H1 (cell line): ENCODE data around the gene MVP. TPM values are rescaled to one million over a fixed set of nuclear protein-coding genes. Genes with fewer than 3 reads are reported as not detected.

Experiments used
- ASH2L ChIP-seq: fragments of 200-600, 300-600 bp; sonication (generic); IDR thresholded peaks from one replicate; pipeline ENCODE4 v1.7.1; 2017; ENCODE audit warnings: low read length
- BRCA1 ChIP-seq: IDR thresholded peaks from 2 replicates; pipeline ENCODE4 v1.6.1; 2012; ENCODE audit warnings: low read depth, low read length, improper control_type of control experiment
- CBX5 ChIP-seq: fragments of 300-800, 300-1000 bp; sonication (generic); IDR thresholded peaks from 2 replicates; pipeline ENCODE4 v1.7.1; 2016; ENCODE audit warnings: antibody characterized with exemption, low read length, low read depth
- KDM1A ChIP-seq: fragments of 200-600, 300-600 bp; sonication (generic); IDR thresholded peaks from 2 replicates; pipeline ENCODE4 v1.7.1; 2016; ENCODE audit warnings: mild to moderate bottlenecking, low read length, borderline replicate concordance
- NANOG ChIP-seq: IDR thresholded peaks from 2 replicates; pipeline ENCODE4 v1.6.1; 2011; ENCODE audit warnings: low read length, low read depth, mild to moderate bottlenecking, inconsistent platforms; ENCODE audit not compliant: insufficient read depth, poor library complexity, severe bottlenecking
- POLR2A ChIP-seq, 2 experiments: IDR thresholded peaks; 1 replicate in 1 of 2; 2 replicates in 1 of 2; pipeline ENCODE4 v1.6.1; 2011; ENCODE audit warnings: low read depth in 2 of 2, low read length in 2 of 2, mild to moderate bottlenecking in 2 of 2; ENCODE audit errors: control extremely low read depth in 1 of 2
- RAD21 ChIP-seq, 2 experiments: IDR thresholded peaks in 1 of 2; conservative IDR thresholded peaks in 1 of 2; 2 replicates each; pipeline ENCODE4 v1.6.1; 2011; ENCODE audit warnings: low read depth in 2 of 2, low read length in 2 of 2, improper control_type of control experiment in 1 of 2, inconsistent platforms in 1 of 2, mild to moderate bottlenecking in 1 of 2, moderate library complexity in 1 of 2
- SIRT6 ChIP-seq: IDR thresholded peaks from one replicate; pipeline ENCODE4 v1.7.1; 2012; ENCODE audit warnings: low read length, inconsistent platforms
- SIX5 ChIP-seq: IDR thresholded peaks from 2 replicates; pipeline ENCODE4 v1.6.1; 2011; ENCODE audit warnings: mild to moderate bottlenecking, low read depth, low read length
- SP1 ChIP-seq: IDR thresholded peaks from 2 replicates; pipeline ENCODE4 v1.6.1; 2011; ENCODE audit warnings: low read depth, low read length
- SP4 ChIP-seq: IDR thresholded peaks from 2 replicates; pipeline ENCODE4 v1.6.1; 2012; ENCODE audit warnings: low read length, inconsistent platforms
- TAF7 ChIP-seq: optimal IDR thresholded peaks from 2 replicates; pipeline ENCODE3; 2011; ENCODE audit warnings: low read depth, mild to moderate bottlenecking, inconsistent platforms, low read length, moderate library complexity, borderline replicate concordance
- TCF12 ChIP-seq: IDR thresholded peaks from 2 replicates; pipeline ENCODE4 v1.6.1; 2011; ENCODE audit warnings: low read depth, mild to moderate bottlenecking, low read length
- polyA plus RNA-seq, 7 experiments: library from polyadenylated mRNA; depleted of rRNA in 3 of 7; stranded (reverse) in 5 of 7; unstranded in 2 of 7; fragments of >200 nt in 5 of 7; fragments of 200-250 nt in 2 of 7; gene quantifications; 1 replicate in 5 of 7; 2 replicates in 1 of 7; 4 replicates in 1 of 7; pipeline versions ENCODE4 v1.2.1 to v1.2.3, GENCODE V29; 2011 to 2013; ENCODE audit warnings: missing spikeins in 2 of 7, mixed read lengths in 2 of 7
- total RNA-seq: library from RNA; stranded (reverse); fragmentation: NEBNext Ultra II Directional; extraction: Animal tissue kit (Norgen Biotek cat#: 25700); gene quantifications from 2 replicates; pipeline ENCODE4 v1.2.1, GENCODE V29; 2021
- TF ChIP-seq, protein P1 (sequence below): IDR thresholded peaks from 2 replicates; pipeline ENCODE4 v1.6.1; 2012; ENCODE audit warnings: low read length, inconsistent platforms

MVP gene
- total and polyA plus RNA-seq, 2 of the 8 experiments (the other 6 are each of a cell fraction or from before 2014, with no cell fraction given): 1.9 TPM

GRCh38 chr16:29815793-29816693 is 4.2 kb upstream of the MVP start, which contains the start of gene PAGR1 (continued):
- TF ChIP-seq RAD21 (IDR thresholded peaks at IDR 0.05 in 1 of 2, conservative IDR thresholded peaks at IDR 0.05 in 1 of 2; ENCODE audit: low read depth in 2 of 2, low read length in 2 of 2): peak; percentile 60 to 72
- no peak for TF ChIP-seq SIRT6
- peak; percentile 45 for TF ChIP-seq SP1
- TF ChIP-seq KDM1A: no peak
- no peak for TF ChIP-seq ASH2L
- TF ChIP-seq SP4: peak; percentile 85; the same call in 1 of the 2 replicates
- peak; percentile 47 for TF ChIP-seq SIX5
- TF ChIP-seq TCF12: 0 out of 2 replicates have a peak, but pooled peaks have one; percentile 46
- peak in 1 of 2 experiments; percentile 86; a peak in 2 of 3 replicates for TF ChIP-seq POLR2A (IDR thresholded peaks at IDR 0.05; ENCODE audit: control extremely low read depth in 1 of 2, low read depth in 2 of 2, low read length in 2 of 2)
- no peak for TF ChIP-seq NANOG
- TF ChIP-seq CBX5: no peak
- peak; percentile 16 for TF ChIP-seq TAF7
- TF ChIP-seq BRCA1: no peak
- TF ChIP-seq, protein P1, sequence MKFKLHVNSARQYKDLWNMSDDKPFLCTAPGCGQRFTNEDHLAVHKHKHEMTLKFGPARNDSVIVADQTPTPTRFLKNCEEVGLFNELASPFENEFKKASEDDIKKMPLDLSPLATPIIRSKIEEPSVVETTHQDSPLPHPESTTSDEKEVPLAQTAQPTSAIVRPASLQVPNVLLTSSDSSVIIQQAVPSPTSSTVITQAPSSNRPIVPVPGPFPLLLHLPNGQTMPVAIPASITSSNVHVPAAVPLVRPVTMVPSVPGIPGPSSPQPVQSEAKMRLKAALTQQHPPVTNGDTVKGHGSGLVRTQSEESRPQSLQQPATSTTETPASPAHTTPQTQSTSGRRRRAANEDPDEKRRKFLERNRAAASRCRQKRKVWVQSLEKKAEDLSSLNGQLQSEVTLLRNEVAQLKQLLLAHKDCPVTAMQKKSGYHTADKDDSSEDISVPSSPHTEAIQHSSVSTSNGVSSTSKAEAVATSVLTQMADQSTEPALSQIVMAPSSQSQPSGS: peak; percentile 50; the same call in 1 of the 2 replicates
